ENCODE results near the gene KIAA1671. TPM values are rescaled to one million over a fixed set of nuclear protein-coding genes. Genes with fewer than 3 reads are reported as not detected.

Gene KIAA1671
- total and polyA plus RNA-seq, 2 of the 13 experiments (the other 11 are each of a cell fraction or from before 2014, with no cell fraction given) = 13.5 to 13.6 TPM

GRCh38 chr22:25110846-25111578 lies 158.5 kb downstream of the KIAA1671 start (continued):
- TF ChIP-seq ZNF318 (CRISPR knock-in tag; IDR thresholded peaks at IDR 0.05) (no peak), NFATC3 (CRISPR knock-in tag; IDR thresholded peaks at IDR 0.05) (no peak), ZFP36L2 (CRISPR knock-in tag; IDR thresholded peaks at IDR 0.05) (no peak), TBX2 (CRISPR knock-in tag; IDR thresholded peaks at IDR 0.05; ENCODE audit: borderline replicate concordance) (peak; percentile 26; the same call in 1 of the 2 replicates), SRF (IDR thresholded peaks at IDR 0.05; ENCODE audit: low read depth, low read length) (no peak), ZNF484 (CRISPR knock-in tag; IDR thresholded peaks at IDR 0.05; ENCODE audit: borderline replicate concordance, low read depth) (no peak), ZNF468 (CRISPR knock-in tag; IDR thresholded peaks at IDR 0.05) (0 out of 2 replicates have a peak, but pooled peaks have one; percentile 5), HIC2 (CRISPR knock-in tag; IDR thresholded peaks at IDR 0.05; ENCODE audit: low read depth) (peak; percentile 81; the same call in 1 of the 2 replicates), HOXA5 (CRISPR knock-in tag; IDR thresholded peaks at IDR 0.05) (no peak), SP2 (CRISPR knock-in tag; IDR thresholded peaks at IDR 0.05) (no peak), ZFAT (CRISPR knock-in tag; conservative IDR thresholded peaks at IDR 0.05) (no peak), HES4 (CRISPR knock-in tag; IDR thresholded peaks at IDR 0.05; ENCODE audit: borderline replicate concordance) (0 out of 2 replicates have a peak, but pooled peaks have one; percentile 43), MTA3 (CRISPR knock-in tag; IDR thresholded peaks at IDR 0.05) (no peak), CERS6 (CRISPR knock-in tag; IDR thresholded peaks at IDR 0.05) (no peak), MYPOP (CRISPR knock-in tag; IDR thresholded peaks at IDR 0.05) (peak; percentile 54; the same call in 1 of the 2 replicates), LCORL (IDR thresholded peaks at IDR 0.05) (no peak), LCORL (CRISPR knock-in tag; IDR thresholded peaks at IDR 0.05) (peak; percentile 22; the same call in 1 of the 2 replicates), DNMT3B (CRISPR knock-in tag; conservative IDR thresholded peaks at IDR 0.05) (0 out of 2 replicates have a peak, but pooled peaks have one; percentile 44)
